Endothelial cell (in vitro differentiated cells): Measurements from ENCODE around the gene DSG2. TPM values are rescaled to one million over a fixed set of nuclear protein-coding genes. Genes with fewer than 3 reads are reported as not detected.

Experiments used
- DNase-seq: peaks from one replicate; pipeline ENCODE4 v3.0.0; 2021; ENCODE audit warnings: low spot score
- H3K27ac Mint-ChIP-seq: one replicate; pipeline ENCODE4 v1.8.0; 2021; ENCODE audit warnings: mixed read lengths, inconsistent platforms; ENCODE audit not compliant: unreplicated experiment
- H3K27me3 Mint-ChIP-seq: one replicate; pipeline ENCODE4 v1.8.0; 2021; ENCODE audit warnings: mild to moderate bottlenecking, moderate library complexity, mixed read lengths, inconsistent platforms; ENCODE audit not compliant: unreplicated experiment
- H3K36me3 Mint-ChIP-seq: one replicate; pipeline ENCODE4 v1.8.0; 2021; ENCODE audit warnings: mild to moderate bottlenecking, low read depth, mixed read lengths, inconsistent platforms; ENCODE audit not compliant: unreplicated experiment
- H3K4me1 Mint-ChIP-seq: one replicate; pipeline ENCODE4 v1.8.0; 2021; ENCODE audit warnings: mild to moderate bottlenecking, mixed read lengths, inconsistent platforms; ENCODE audit not compliant: unreplicated experiment
- H3K4me3 Mint-ChIP-seq: one replicate; pipeline ENCODE4 v1.8.0; 2021; ENCODE audit warnings: mild to moderate bottlenecking, mixed read lengths, inconsistent platforms; ENCODE audit not compliant: unreplicated experiment
- H3K9me3 Mint-ChIP-seq: one replicate; pipeline ENCODE4 v1.8.0; 2021; ENCODE audit warnings: mixed read lengths, inconsistent platforms; ENCODE audit not compliant: unreplicated experiment
- CTCF ChIP-seq: fragments of 200-600 bp; sonication (generic); IDR thresholded peaks from one replicate; pipeline ENCODE4 v1.5.0; 2021; ENCODE audit warnings: antibody characterized with exemption; ENCODE audit not compliant: unreplicated experiment
- total RNA-seq: library from RNA; stranded (reverse); fragmentation: NEBNext Ultra II Directional; extraction: Animal tissue kit (Norgen Biotek cat#: 25700); gene quantifications from one replicate; pipeline ENCODE4 v1.2.1, GENCODE V29; 2021; ENCODE audit not compliant: unreplicated experiment

Gene DSG2
- total RNA-seq, 1 donor from 2014 or later = 60.5 TPM

- TF ChIP-seq CTCF = no peak
- H3K4me3 Mint-ChIP-seq = no peak overlapping the region
- H3K9me3 Mint-ChIP-seq = no peaks in the 10 kb centered on the region
- no peaks in the 10 kb centered on the region for H3K36me3 Mint-ChIP-seq
- peaks cover 3% of the 10 kb centered on the region for H3K27me3 Mint-ChIP-seq
- no peak overlapping the region for H3K27ac Mint-ChIP-seq
- H3K4me1 Mint-ChIP-seq = no peaks in the 10 kb centered on the region
- no peak for DNase-seq
Measured at GRCh38 chr18:31487246-31488015, 10.5 kb upstream of the DSG2 start.

- Mint-ChIP-seq H3K4me3 (no peak overlapping the region), H3K4me1 (no peaks in the 10 kb centered on the region)
- no peak for TF ChIP-seq CTCF
Measured at GRCh38 chr18:31489311-31489710, 8.7 kb upstream of the DSG2 start.

DNA sequence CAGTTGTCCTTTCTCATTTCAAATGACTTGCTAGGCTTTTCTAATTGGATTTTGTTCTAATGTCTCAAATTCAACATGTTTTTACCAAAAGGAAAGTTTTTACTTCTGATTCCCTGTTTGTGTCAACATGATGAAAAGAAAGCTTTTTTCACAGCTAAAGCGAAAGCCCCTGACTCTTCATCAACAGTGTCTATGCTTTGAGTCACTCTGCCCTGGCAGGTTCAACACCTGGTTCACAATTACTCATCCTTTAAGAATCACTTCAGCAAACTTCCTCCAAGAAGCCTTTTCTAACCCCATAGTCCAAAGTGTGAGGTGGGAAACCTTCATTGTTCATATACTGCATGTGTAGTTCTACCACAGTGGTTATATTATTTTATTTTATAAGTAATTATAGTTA, 7.6 kb upstream of the DSG2 start:
- H3K36me3 Mint-ChIP-seq = no peaks in the 10 kb centered on the region
- no peak overlapping the region for H3K27ac Mint-ChIP-seq
- H3K9me3 Mint-ChIP-seq = no peaks in the 10 kb centered on the region
- no peaks in the 10 kb centered on the region for H3K27me3 Mint-ChIP-seq
- H3K4me1 Mint-ChIP-seq = no peaks in the 10 kb centered on the region
- TF ChIP-seq CTCF = no peak
- no peak for DNase-seq
- no peak overlapping the region for H3K4me3 Mint-ChIP-seq

More at GRCh38 chr18:31489311-31489710, 8.7 kb upstream of the DSG2 start:
- DNase-seq = no peak
- H3K27me3 Mint-ChIP-seq = no peaks in the 10 kb centered on the region
- no peaks in the 10 kb centered on the region for H3K9me3 Mint-ChIP-seq
- no peaks in the 10 kb centered on the region for H3K36me3 Mint-ChIP-seq
- no peak overlapping the region for H3K27ac Mint-ChIP-seq

- no peak for TF ChIP-seq CTCF
- Mint-ChIP-seq H3K9me3 (no peaks in the 10 kb centered on the region), H3K4me3 (no peak overlapping the region), H3K36me3 (no peaks in the 10 kb centered on the region), H3K27me3 (no peaks in the 10 kb centered on the region), H3K4me1 (no peaks in the 10 kb centered on the region), H3K27ac (no peak overlapping the region)
- DNase-seq = no peak
Measured at GRCh38 chr18:31490833-31491232, 7.1 kb upstream of the DSG2 start.

GRCh38 chr18:31491586-31491985, 6.4 kb upstream of the DSG2 start:
- Mint-ChIP-seq H3K4me1 (no peaks in the 10 kb centered on the region), H3K9me3 (no peaks in the 10 kb centered on the region), H3K4me3 (no peak overlapping the region), H3K27ac (no peak overlapping the region), H3K27me3 (no peaks in the 10 kb centered on the region), H3K36me3 (no peaks in the 10 kb centered on the region)
- DNase-seq = no peak
- TF ChIP-seq CTCF = no peak
